ENCODE results near the gene SRSF11.

The SRSF11 gene

GRCh38 chr1:70222716-70223235 lies 1.6 kb downstream of the SRSF11 start:
- DNase-seq = no peak

GRCh38 chr1:70224954-70225353 lies 3.8 kb downstream of the SRSF11 start:
- DNase-seq = no peak

DNA sequence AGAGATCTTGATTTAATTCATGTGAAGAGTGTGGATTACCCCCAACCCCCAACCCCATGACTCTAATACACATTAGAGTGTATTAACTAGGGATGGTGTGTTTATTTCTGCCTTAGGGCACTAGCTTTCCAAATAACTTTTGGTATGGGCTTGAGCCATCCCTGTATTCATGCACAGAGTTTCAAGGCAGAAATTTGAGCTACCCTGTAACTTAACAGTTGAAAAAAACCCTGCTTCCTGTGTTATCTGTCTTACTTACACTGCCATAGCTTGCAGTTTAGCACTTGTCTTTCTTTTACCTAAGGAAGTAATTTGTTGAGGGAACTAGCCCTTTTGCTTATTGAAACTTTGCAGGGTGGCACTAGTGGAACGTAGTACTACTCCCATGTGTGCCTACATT lies 6.3 kb downstream of the SRSF11 start:
- DNase-seq = no peak

- DNase-seq = no peak
Measured at GRCh38 chr1:70228670-70229069, 7.5 kb downstream of the SRSF11 start.

- no peak for DNase-seq
Measured at GRCh38 chr1:70231475-70231874, 10.3 kb downstream of the SRSF11 start.

DNA sequence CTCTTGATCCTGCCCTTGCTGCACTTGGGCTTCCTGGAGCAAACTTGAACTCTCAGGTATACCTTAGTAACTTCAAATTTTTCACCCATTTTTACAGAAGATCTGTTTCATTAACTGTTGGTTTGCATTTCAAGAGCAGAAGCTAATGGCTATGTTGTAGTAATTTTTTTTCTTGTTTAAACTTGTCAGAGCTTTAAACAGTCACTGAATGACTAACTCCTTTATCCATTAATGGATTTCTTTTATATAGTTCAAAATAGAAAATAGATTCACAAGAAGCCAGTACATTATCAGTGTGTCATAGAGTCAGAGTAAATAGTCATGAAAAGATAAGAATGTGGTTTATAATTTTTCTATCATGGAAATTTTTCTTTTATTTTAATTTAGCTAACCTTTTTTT lies 13.6 kb downstream of the SRSF11 start:
- no peak for DNase-seq

DNA sequence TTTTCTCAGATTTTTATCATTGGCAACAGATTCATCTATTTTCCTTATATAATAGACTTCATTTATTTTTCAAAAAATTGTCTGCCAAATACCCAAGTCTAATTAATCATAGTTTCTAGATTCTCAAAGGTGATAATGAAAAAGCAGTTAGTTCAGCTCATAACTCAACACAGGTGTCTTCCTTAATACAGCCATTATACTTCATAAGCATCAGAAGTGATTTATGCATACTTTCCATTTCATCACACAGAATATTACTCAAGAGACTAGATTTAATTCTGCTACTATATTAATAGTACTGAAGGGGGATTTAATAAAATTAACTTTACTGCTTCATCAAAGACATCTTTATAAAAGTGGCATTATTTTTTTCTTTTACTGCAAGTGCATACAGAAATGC lies 18.8 kb downstream of the SRSF11 start:
- no peak for DNase-seq

DNA sequence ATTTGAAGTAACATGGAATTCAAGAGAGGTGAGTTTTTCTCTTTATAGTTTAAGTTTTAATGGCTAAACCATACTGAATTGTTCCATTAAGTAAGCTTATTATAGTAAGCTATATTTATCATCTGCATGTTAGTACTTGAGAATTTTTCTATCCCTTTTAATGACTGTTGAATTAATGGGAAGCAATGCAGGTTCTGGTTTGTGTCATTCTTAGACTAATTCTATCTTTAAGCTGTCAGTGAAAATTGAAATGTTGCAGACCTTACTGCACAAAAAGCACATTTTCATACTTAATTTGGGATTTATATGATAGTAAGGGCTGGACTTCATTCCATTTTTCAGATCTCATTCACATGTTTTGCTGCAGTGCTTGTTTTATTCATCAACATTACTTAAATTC lies 25.9 kb downstream of the SRSF11 start:
- DNase-seq = no peak

DNA sequence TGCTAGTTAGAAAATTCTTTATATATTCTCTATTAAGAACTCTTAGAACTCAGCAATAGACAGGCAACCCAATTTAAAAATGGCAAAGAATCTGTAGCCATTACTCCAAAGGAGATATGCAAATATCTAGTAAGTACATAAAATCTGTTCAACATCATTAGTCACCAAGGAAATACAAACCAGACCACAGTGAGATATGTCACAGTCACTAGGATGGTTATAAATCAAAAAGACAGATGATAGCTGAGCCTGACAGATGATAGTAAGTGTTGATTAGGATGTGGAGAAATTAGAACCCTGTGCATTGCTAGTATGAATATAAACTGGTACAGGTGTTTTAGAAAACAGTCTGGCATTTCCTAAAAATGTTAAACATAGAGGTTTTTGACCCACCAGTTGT lies 26.6 kb downstream of the SRSF11 start:
- no peak for DNase-seq

GRCh38 chr1:70248729-70249128 lies 27.5 kb downstream of the SRSF11 start:
- DNase-seq = no peak

- no peak for DNase-seq
Measured at GRCh38 chr1:70256664-70257063, 35.5 kb downstream of the SRSF11 start.

- DNase-seq = no peak
Measured at GRCh38 chr1:70264839-70265238, 43.7 kb downstream of the SRSF11 start.

- no peak for DNase-seq
Measured at GRCh38 chr1:70265946-70266345, 44.8 kb downstream of the SRSF11 start.

- no peak for DNase-seq
Measured at GRCh38 chr1:70277875-70278274, 56.7 kb downstream of the SRSF11 start.

GRCh38 chr1:70278710-70279109 lies 57.5 kb downstream of the SRSF11 start:
- DNase-seq = no peak

DNA sequence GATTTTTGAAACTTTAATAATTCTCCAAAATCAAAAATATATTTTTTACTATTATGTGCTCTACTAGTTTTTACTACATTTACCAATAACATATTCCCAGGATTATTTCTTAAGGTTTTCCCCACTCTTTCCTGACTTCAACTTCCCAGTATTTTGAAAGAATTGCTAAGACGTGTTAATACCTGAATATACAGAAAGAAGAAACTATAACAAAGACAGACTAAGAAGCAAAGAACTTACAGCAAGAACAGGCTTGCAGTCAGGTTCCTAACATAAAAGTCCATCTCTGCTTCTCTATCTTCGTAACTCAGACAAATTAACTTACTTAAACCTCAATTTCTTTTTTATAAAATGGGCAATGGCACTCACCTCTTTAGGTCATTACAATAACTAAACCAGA lies 63.2 kb downstream of the SRSF11 start:
- DNase-seq = no peak

DNA sequence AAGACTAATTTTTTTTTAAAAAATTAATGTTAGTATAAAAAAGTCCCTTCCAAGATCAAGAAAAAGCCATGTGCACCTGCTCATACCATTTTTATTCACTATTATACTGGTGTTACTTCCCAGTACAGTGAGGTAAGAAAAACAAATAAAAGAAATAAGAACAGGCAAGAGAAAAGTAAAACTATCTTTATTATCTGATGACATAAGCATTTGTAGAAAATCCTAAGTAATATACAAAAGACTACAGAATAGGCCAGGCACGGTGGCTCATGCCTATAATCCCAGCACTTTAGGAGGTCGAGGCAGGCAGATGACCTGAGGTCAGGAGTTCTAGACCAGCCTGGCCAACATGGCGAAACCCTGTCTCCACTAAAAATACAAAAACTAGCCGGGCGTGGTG lies 65.3 kb downstream of the SRSF11 start:
- DNase-seq = no peak

GRCh38 chr1:70288166-70288565 lies 67.0 kb downstream of the SRSF11 start:
- no peak for DNase-seq

GRCh38 chr1:70290218-70290617 lies 69.0 kb downstream of the SRSF11 start:
- no peak for DNase-seq

GRCh38 chr1:70293186-70293843 lies 72.1 kb downstream of the SRSF11 start:
- no peak for DNase-seq

DNA sequence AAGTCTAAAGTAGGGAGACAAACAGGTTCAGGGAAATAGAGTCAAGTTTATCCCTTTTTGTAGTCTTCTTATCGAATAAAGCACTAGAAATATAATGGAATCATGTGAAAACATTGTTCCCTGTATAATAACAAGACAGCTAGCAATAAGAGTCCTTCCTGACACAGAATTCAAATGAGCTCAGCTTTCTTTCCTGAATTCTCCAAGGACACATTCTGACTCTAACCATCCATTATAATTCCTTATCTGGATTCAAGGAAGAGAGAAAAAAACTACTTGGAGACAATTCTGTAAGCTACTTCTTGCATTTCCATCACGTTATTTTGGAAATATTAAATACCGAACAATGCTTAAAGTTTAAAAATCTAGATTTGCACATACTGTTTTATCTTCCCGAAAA lies 74.6 kb downstream of the SRSF11 start:
- DNase-seq = no peak

DNA sequence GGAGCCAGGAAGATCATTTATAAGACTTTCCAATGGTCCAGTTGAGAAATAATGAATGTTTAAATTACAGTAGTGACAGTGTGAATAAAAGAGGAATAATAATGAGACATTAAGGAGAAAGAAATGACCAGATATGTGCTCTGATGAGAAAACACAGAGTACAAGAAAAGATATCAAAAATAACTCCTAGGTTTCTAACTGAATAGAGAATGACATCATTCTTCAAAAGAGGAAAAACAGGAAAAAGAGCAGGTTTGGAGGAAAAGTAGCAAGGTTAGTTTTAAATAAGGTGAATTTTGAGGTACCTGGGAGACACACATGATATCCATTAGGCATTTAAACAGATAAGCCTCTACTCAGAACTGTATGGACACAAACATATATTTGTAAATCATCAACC lies 78.3 kb downstream of the SRSF11 start:
- no peak for DNase-seq

All from activated CD4-positive, alpha-beta T cell treated with anti-CD3 and anti-CD28 coated beads, Interleukin-2, amount 50 U/mL, for 1 hour (primary cell).